ENCODE results near the gene HLA-B.

The HLA-B gene

GRCh38 chr6:31350196-31351032 lies 6.6 kb downstream of the HLA-B start:
- DNase-seq (ENCODE audit: low spot score), result no peak
- in situ Hi-C loops (cut with MboI; ENCODE audit: low pct_unique_long_range_greater_than_20kb, low sequenced_read_pairs, unreplicated experiment), result loop anchor here (5.0 kb wide), 1 partner anchor 83 kb away; no protein-coding TSS in a partner anchor
- no peak for TF ChIP-seq CTCF (IDR thresholded peaks at IDR 0.05; ENCODE audit: extremely low read depth, insufficient read depth, missing control alignments)

GRCh38 chr6:31349301-31349700 lies 7.7 kb downstream of the HLA-B start:
- no peak for TF ChIP-seq CTCF (IDR thresholded peaks at IDR 0.05; ENCODE audit: extremely low read depth, insufficient read depth, missing control alignments)
- DNase-seq (ENCODE audit: low spot score), result no peak
- in situ Hi-C loops (cut with MboI; ENCODE audit: low pct_unique_long_range_greater_than_20kb, low sequenced_read_pairs, unreplicated experiment), result no loop called here

GRCh38 chr6:31345026-31345730 lies 11.8 kb downstream of the HLA-B start:
- TF ChIP-seq CTCF (IDR thresholded peaks at IDR 0.05; ENCODE audit: extremely low read depth, insufficient read depth, missing control alignments), result peak; percentile 2
- DNase-seq (ENCODE audit: low spot score), result no peak
- in situ Hi-C loops (cut with MboI; ENCODE audit: low pct_unique_long_range_greater_than_20kb, low sequenced_read_pairs, unreplicated experiment), result no loop called here

GRCh38 chr6:31340228-31340627 lies 16.8 kb downstream of the HLA-B start:
- in situ Hi-C loops (cut with MboI; ENCODE audit: low pct_unique_long_range_greater_than_20kb, low sequenced_read_pairs, unreplicated experiment), result no loop called here
- TF ChIP-seq CTCF (IDR thresholded peaks at IDR 0.05; ENCODE audit: extremely low read depth, insufficient read depth, missing control alignments), result no peak
- DNase-seq (ENCODE audit: low spot score), result no peak

- in situ Hi-C loops (cut with MboI; ENCODE audit: low pct_unique_long_range_greater_than_20kb, low sequenced_read_pairs, unreplicated experiment), result no loop called here
- DNase-seq (ENCODE audit: low spot score), result no peak
- TF ChIP-seq CTCF (IDR thresholded peaks at IDR 0.05; ENCODE audit: extremely low read depth, insufficient read depth, missing control alignments), result no peak
Measured at GRCh38 chr6:31339210-31339609, 17.8 kb downstream of the HLA-B start.

- in situ Hi-C loops (cut with MboI; ENCODE audit: low pct_unique_long_range_greater_than_20kb, low sequenced_read_pairs, unreplicated experiment), result no loop called here
- no peak for TF ChIP-seq CTCF (IDR thresholded peaks at IDR 0.05; ENCODE audit: extremely low read depth, insufficient read depth, missing control alignments)
- DNase-seq (ENCODE audit: low spot score), result no peak
Measured at GRCh38 chr6:31336896-31337496, 20.0 kb downstream of the HLA-B start.

Measured in GM13977 (cell line).